ENCODE data around the gene MAPKAPK2.

Gene MAPKAPK2

GRCh38 chr1:206685769-206686477 is 1.2 kb downstream of the MAPKAPK2 start:
- Mint-ChIP-seq H3K27ac (peak overlapping the region; percentile 84), H3K9me3 (no peaks in the 10 kb centered on the region), H3K4me1 (peaks cover 56% of the 10 kb centered on the region), H3K4me3 (peak overlapping the region; percentile 88), H3K36me3 (peaks cover 39% of the 10 kb centered on the region)
- peak; percentile 31 to 74 for DNase-seq (ENCODE audit: low spot score in 2 of 2)
- ATAC-seq: peak; percentile 61

GRCh38 chr1:206686478-206687249 is 2.0 kb downstream of the MAPKAPK2 start:
- DNase-seq (ENCODE audit: low spot score in 2 of 2): no peak
- H3K4me3 Mint-ChIP-seq: peak overlapping the region; percentile 88
- peak; percentile 29 for ATAC-seq
- peaks cover 39% of the 10 kb centered on the region for H3K36me3 Mint-ChIP-seq
- H3K27ac Mint-ChIP-seq: peak overlapping the region; percentile 84
- peaks cover 64% of the 10 kb centered on the region for H3K4me1 Mint-ChIP-seq
- no peaks in the 10 kb centered on the region for H3K9me3 Mint-ChIP-seq

GRCh38 chr1:206687251-206687914 is 2.7 kb downstream of the MAPKAPK2 start:
- H3K27ac Mint-ChIP-seq: peak overlapping the region; percentile 84
- ATAC-seq (no peak), DNase-seq (ENCODE audit: low spot score in 2 of 2) (no peak)
- peaks cover 71% of the 10 kb centered on the region for H3K4me1 Mint-ChIP-seq
- peaks cover 39% of the 10 kb centered on the region for H3K36me3 Mint-ChIP-seq
- H3K4me3 Mint-ChIP-seq: peak overlapping the region; percentile 88
- no peaks in the 10 kb centered on the region for H3K9me3 Mint-ChIP-seq

GRCh38 chr1:206687915-206688442 is 3.3 kb downstream of the MAPKAPK2 start:
- peaks cover 39% of the 10 kb centered on the region for H3K36me3 Mint-ChIP-seq
- DNase-seq (ENCODE audit: low spot score in 2 of 2) (no peak), ATAC-seq (peak; percentile 25)
- peak overlapping the region; percentile 88 for H3K4me3 Mint-ChIP-seq
- peaks cover 77% of the 10 kb centered on the region for H3K4me1 Mint-ChIP-seq
- H3K9me3 Mint-ChIP-seq: no peaks in the 10 kb centered on the region
- peak overlapping the region; percentile 84 for H3K27ac Mint-ChIP-seq

- no peak for DNase-seq (ENCODE audit: low spot score in 2 of 2)
- peaks cover 95% of the 10 kb centered on the region for H3K4me1 Mint-ChIP-seq
- peaks cover 43% of the 10 kb centered on the region for H3K36me3 Mint-ChIP-seq
- no peak overlapping the region for H3K4me3 Mint-ChIP-seq
- no peaks in the 10 kb centered on the region for H3K9me3 Mint-ChIP-seq
- no peak for ATAC-seq
- peak overlapping the region; percentile 88 for H3K27ac Mint-ChIP-seq
These were observed 5.8 kb downstream of the MAPKAPK2 start for GRCh38 chr1:206690516-206690915.

- Mint-ChIP-seq H3K27ac (peak overlapping the region; percentile 88), H3K9me3 (no peaks in the 10 kb centered on the region), H3K36me3 (peaks cover 43% of the 10 kb centered on the region), H3K4me3 (no peak overlapping the region), H3K4me1 (peaks cover 100% of the 10 kb centered on the region)
- ATAC-seq: no peak
- DNase-seq (ENCODE audit: low spot score in 2 of 2): no peak
These were observed 6.9 kb downstream of the MAPKAPK2 start for GRCh38 chr1:206691604-206692003.

GRCh38 chr1:206693029-206693428 is 8.3 kb downstream of the MAPKAPK2 start:
- H3K36me3 Mint-ChIP-seq: peaks cover 41% of the 10 kb centered on the region
- H3K4me1 Mint-ChIP-seq: peaks cover 100% of the 10 kb centered on the region
- no peaks in the 10 kb centered on the region for H3K9me3 Mint-ChIP-seq
- ATAC-seq: peak; percentile 17
- no peak for DNase-seq (ENCODE audit: low spot score in 2 of 2)
- H3K27ac Mint-ChIP-seq: peak overlapping the region; percentile 88
- peak overlapping the region; percentile 22 for H3K4me3 Mint-ChIP-seq

- H3K36me3 Mint-ChIP-seq: peaks cover 39% of the 10 kb centered on the region
- peak overlapping the region; percentile 22 for H3K4me3 Mint-ChIP-seq
- peak overlapping the region; percentile 88 for H3K27ac Mint-ChIP-seq
- DNase-seq (ENCODE audit: low spot score in 2 of 2): no peak
- ATAC-seq: peak; percentile 14
- peaks cover 98% of the 10 kb centered on the region for H3K4me1 Mint-ChIP-seq
- no peaks in the 10 kb centered on the region for H3K9me3 Mint-ChIP-seq
These were observed 8.9 kb downstream of the MAPKAPK2 start for GRCh38 chr1:206693592-206693991.

GRCh38 chr1:206694171-206695124 is 9.7 kb downstream of the MAPKAPK2 start:
- Mint-ChIP-seq H3K4me1 (peaks cover 98% of the 10 kb centered on the region), H3K9me3 (no peaks in the 10 kb centered on the region), H3K4me3 (no peak overlapping the region), H3K36me3 (peaks cover 34% of the 10 kb centered on the region), H3K27ac (peak overlapping the region; percentile 88)
- ATAC-seq (no peak), DNase-seq (ENCODE audit: low spot score in 2 of 2) (no peak)

- H3K9me3 Mint-ChIP-seq: no peaks in the 10 kb centered on the region
- no peak overlapping the region for H3K4me3 Mint-ChIP-seq
- H3K36me3 Mint-ChIP-seq: peaks cover 27% of the 10 kb centered on the region
- H3K4me1 Mint-ChIP-seq: peaks cover 98% of the 10 kb centered on the region
- peak overlapping the region; percentile 88 for H3K27ac Mint-ChIP-seq
- DNase-seq (ENCODE audit: low spot score in 2 of 2): no peak
- ATAC-seq: no peak
These were observed 11.0 kb downstream of the MAPKAPK2 start for GRCh38 chr1:206695733-206696132.

GRCh38 chr1:206696812-206697585 is 12.3 kb downstream of the MAPKAPK2 start:
- H3K4me1 Mint-ChIP-seq: peaks cover 95% of the 10 kb centered on the region
- H3K27ac Mint-ChIP-seq: peak overlapping the region; percentile 88
- DNase-seq (ENCODE audit: low spot score in 2 of 2): no peak
- peak; percentile 71 for ATAC-seq
- no peak overlapping the region for H3K4me3 Mint-ChIP-seq
- no peaks in the 10 kb centered on the region for H3K9me3 Mint-ChIP-seq
- H3K36me3 Mint-ChIP-seq: peaks cover 33% of the 10 kb centered on the region

GRCh38 chr1:206698011-206698410 is 13.3 kb downstream of the MAPKAPK2 start:
- peaks cover 33% of the 10 kb centered on the region for H3K36me3 Mint-ChIP-seq
- H3K4me3 Mint-ChIP-seq: no peak overlapping the region
- H3K9me3 Mint-ChIP-seq: no peaks in the 10 kb centered on the region

GRCh38 chr1:206699000-206699586 is 14.4 kb downstream of the MAPKAPK2 start:
- peak overlapping the region; percentile 40 for H3K4me3 Mint-ChIP-seq
- peaks cover 95% of the 10 kb centered on the region for H3K4me1 Mint-ChIP-seq
- ATAC-seq: no peak
- peak overlapping the region; percentile 92 for H3K27ac Mint-ChIP-seq
- DNase-seq (ENCODE audit: low spot score in 2 of 2): no peak
- no peaks in the 10 kb centered on the region for H3K9me3 Mint-ChIP-seq
- H3K36me3 Mint-ChIP-seq: peaks cover 33% of the 10 kb centered on the region

More at GRCh38 chr1:206698011-206698410, 13.3 kb downstream of the MAPKAPK2 start:
- ATAC-seq: no peak
- DNase-seq (ENCODE audit: low spot score in 2 of 2): no peak
- Mint-ChIP-seq H3K27ac (peak overlapping the region; percentile 51), H3K4me1 (peaks cover 95% of the 10 kb centered on the region)

Data from stimulated activated effector memory CD8-positive, alpha-beta T cell treated with anti-CD3 and anti-CD28 coated beads, Interleukin-12 subunit alpha, Interleukin-12 subunit beta, amount 100 ng/mL, for 72 hours (primary cell).